ENCODE measurements around the gene AUNIP. TPM values are rescaled to one million over a fixed set of nuclear protein-coding genes. Genes with fewer than 3 reads are reported as not detected.

AUNIP gene
- total and polyA plus RNA-seq, 2 of the 8 experiments (the other 6 are each of a cell fraction or from before 2014, with no cell fraction given), result 18.6 to 23.2 TPM

GRCh38 chr1:25890239-25891034 is 31.2 kb upstream of the AUNIP start:
- TF ChIP-seq GTF2F1 (IDR thresholded peaks at IDR 0.05; ENCODE audit: borderline replicate concordance, low read depth, low read length), result no peak
- no peak for TF ChIP-seq PHF8 (conservative IDR thresholded peaks at IDR 0.05; ENCODE audit: low read depth, low read length)
- TF ChIP-seq NRF1 (IDR thresholded peaks at IDR 0.05; ENCODE audit: low read depth, low read length), result no peak
- TF ChIP-seq TBP (IDR thresholded peaks at IDR 0.05; ENCODE audit: low read depth, low read length), result no peak
- TF ChIP-seq EZH2 (IDR thresholded peaks at IDR 0.05; ENCODE audit: low read depth, low read length, severe bottlenecking), result no peak
- no peak for TF ChIP-seq CREB1 (IDR thresholded peaks at IDR 0.05)
- TF ChIP-seq TAF1 (IDR thresholded peaks at IDR 0.05; ENCODE audit: low read depth, low read length), result no peak
- no peak for TF ChIP-seq CEBPB (IDR thresholded peaks at IDR 0.05; ENCODE audit: low read depth, low read length)
- TF ChIP-seq CHD2 (IDR thresholded peaks at IDR 0.05; ENCODE audit: low read length), result no peak
- no peak for TF ChIP-seq RNF2 (IDR thresholded peaks at IDR 0.05; ENCODE audit: borderline replicate concordance, low read depth, low read length, missing control alignments, poor library complexity, severe bottlenecking)
- no peaks in the 10 kb centered on the region for H3K23me2 ChIP-seq (ENCODE audit: low read depth, low read length)
- ChIA-PET CTCF (ENCODE audit: partially characterized antibody) (interaction anchor here (0.6 to 6.9 kb wide), 10 partner anchors 9 to 114 kb away, joined by 3 to 83 read pairs (median 4); partner anchors contain the start of genes PAQR7 and STMN1), POLR2A (ENCODE audit: partially characterized antibody) (interaction anchor here (1.0 to 3.6 kb wide), 6 partner anchors 8 to 23 kb away, joined by 3 to 29 read pairs (median 4); partner anchors contain the start of gene PAQR7)
- H3K18ac ChIP-seq (ENCODE audit: extremely low read depth, low read length), result no peak overlapping the region
- no peak overlapping the region for H3K56ac ChIP-seq (replicated peaks; ENCODE audit: insufficient read length, low read depth, low read length)
- no peak overlapping the region for H3K27ac ChIP-seq (ENCODE audit: low read depth, low read length)
- no peak overlapping the region for H3K4ac ChIP-seq (replicated peaks; ENCODE audit: insufficient read length, low read depth, low read length)
- no peaks in the 10 kb centered on the region for H3K9me3 ChIP-seq (ENCODE audit: insufficient read depth in 2 of 2, low read depth in 1 of 2, low read length in 1 of 2)
- H4K20me1 ChIP-seq (replicated peaks in 1 of 2; ENCODE audit: control insufficient read depth in 1 of 2, insufficient read depth in 2 of 2, low read length in 2 of 2), result no peaks in the 10 kb centered on the region
- no peak overlapping the region for H4K5ac ChIP-seq (ENCODE audit: insufficient read length, low read depth, low read length)
- H2AFZ ChIP-seq (ENCODE audit: low read length), result no peak overlapping the region
- H3K14ac ChIP-seq (ENCODE audit: insufficient read length), result no peak overlapping the region
- H2AK5ac ChIP-seq (ENCODE audit: low read depth, low read length), result 0 out of 2 replicates have a peak overlapping the region, but pooled peaks have one; percentile 3
- no peak overlapping the region for H3K4me2 ChIP-seq (ENCODE audit: insufficient read depth in 1 of 2, low read depth in 2 of 2, low read length in 2 of 2)
- H3K23ac ChIP-seq (ENCODE audit: insufficient read length), result no peak overlapping the region
- H3K9ac ChIP-seq (replicated peaks in 1 of 4; ENCODE audit: extremely low read depth in 1 of 4, low read depth in 3 of 4, low read length in 3 of 4), result no peak overlapping the region
- H2BK120ac ChIP-seq (replicated peaks; ENCODE audit: low read depth, low read length), result no peak overlapping the region
- DNase-seq (ENCODE audit: low read depth in 1 of 2, low spot score in 2 of 2) (no peak), FAIRE-seq (no peak)
- H2BK12ac ChIP-seq (ENCODE audit: low read depth, low read length), result 0 out of 2 replicates have a peak overlapping the region, but pooled peaks have one; percentile 35
- H4K8ac ChIP-seq (ENCODE audit: extremely low read depth, insufficient read depth, low read length), result no peak overlapping the region
- no peaks in the 10 kb centered on the region for H3K79me1 ChIP-seq (ENCODE audit: low read depth, low read length)
- H2BK15ac ChIP-seq (ENCODE audit: low read length), result no peak overlapping the region
- H3K4me3 ChIP-seq (ENCODE audit: extremely low read depth in 1 of 4, insufficient read depth in 2 of 4, low read depth in 3 of 4, low read length in 4 of 4), result no peak overlapping the region
- peak overlapping the region; percentile 80 for H4K91ac ChIP-seq (replicated peaks; ENCODE audit: insufficient read length, low read length)
- no peaks in the 10 kb centered on the region for H3K36me3 ChIP-seq (ENCODE audit: control insufficient read depth in 2 of 4, insufficient read depth in 4 of 4, low read length in 3 of 4)
- H3K27me3 ChIP-seq (replicated peaks in 1 of 4; ENCODE audit: control insufficient read depth in 3 of 4, extremely low read depth in 1 of 4, insufficient read depth in 3 of 4, low read length in 3 of 4), result no peaks in the 10 kb centered on the region
- no peaks in the 10 kb centered on the region for H3K79me2 ChIP-seq (ENCODE audit: control insufficient read depth in 1 of 2, insufficient read depth in 2 of 2, low read length in 2 of 2)
- WGBS, 2 experiments (ENCODE audit: extremely low coverage in 1 of 2, insufficient coverage in 1 of 2, insufficient read length in 1 of 2, insufficient replicate concordance in 2 of 2, low coverage in 1 of 2, low lambda C conversion rate in 2 of 2, missing lambda C conversion rate in 1 of 2), result 86% methylated on average over 10 of the region's 10 CpGs; no CpG with 5 or more reads in 1 of the 2 experiments
- peaks cover 0 to 18% (median 10%) of the 10 kb centered on the region in 4 experiments; a peak in 6 of 7 replicates for H3K4me1 ChIP-seq (replicated peaks in 1 of 4; ENCODE audit: control insufficient read depth in 3 of 4, insufficient read depth in 4 of 4, low read length in 3 of 4)
- H2BK5ac ChIP-seq (ENCODE audit: low read depth, low read length), result peak overlapping the region; percentile 32; the same call in 1 of the 2 replicates
- no peak overlapping the region for H2BK20ac ChIP-seq (ENCODE audit: low read length)

All from H1 (cell line).